C4-2B (cell line): Measurements from ENCODE around the gene PMAIP1.

Experiments used
- H3K27ac ChIP-seq: fragments of 450-650 bp; 2 replicates; pipeline ENCODE4 v1.5.1; 2017
- ZFX ChIP-seq: fragments of 450-650 bp; IDR thresholded peaks from 2 replicates; pipeline ENCODE4 v1.6.1; 2017
- TF ChIP-seq, protein P1 (sequence below): fragments of 450-650 bp; conservative IDR thresholded peaks from 2 replicates; pipeline ENCODE4 v1.5.1; 2017; ENCODE audit warnings: mild to moderate bottlenecking

Gene PMAIP1

DNA sequence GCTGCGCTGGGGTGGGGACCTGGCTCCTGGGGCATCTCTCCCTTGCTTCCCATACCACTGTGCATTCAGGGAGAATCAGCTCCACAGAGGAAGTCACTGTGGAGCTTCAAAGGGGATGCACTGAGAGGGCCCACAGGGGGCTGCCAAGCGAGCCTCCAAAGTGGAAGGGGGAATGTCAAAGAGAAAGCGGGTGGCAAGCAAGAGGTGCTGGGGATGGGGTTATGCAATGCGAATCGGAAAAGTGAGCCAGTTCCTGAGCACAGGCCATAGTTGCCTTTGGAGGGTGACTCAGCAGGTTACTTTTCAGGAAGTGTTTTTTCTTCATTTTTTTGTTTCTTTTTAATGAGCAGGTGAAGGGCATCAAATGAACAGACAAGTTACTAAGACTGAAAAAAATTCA lies 17.6 kb downstream of the PMAIP1 start:
- H3K27ac ChIP-seq, result no peak overlapping the region
- TF ChIP-seq, protein P1, sequence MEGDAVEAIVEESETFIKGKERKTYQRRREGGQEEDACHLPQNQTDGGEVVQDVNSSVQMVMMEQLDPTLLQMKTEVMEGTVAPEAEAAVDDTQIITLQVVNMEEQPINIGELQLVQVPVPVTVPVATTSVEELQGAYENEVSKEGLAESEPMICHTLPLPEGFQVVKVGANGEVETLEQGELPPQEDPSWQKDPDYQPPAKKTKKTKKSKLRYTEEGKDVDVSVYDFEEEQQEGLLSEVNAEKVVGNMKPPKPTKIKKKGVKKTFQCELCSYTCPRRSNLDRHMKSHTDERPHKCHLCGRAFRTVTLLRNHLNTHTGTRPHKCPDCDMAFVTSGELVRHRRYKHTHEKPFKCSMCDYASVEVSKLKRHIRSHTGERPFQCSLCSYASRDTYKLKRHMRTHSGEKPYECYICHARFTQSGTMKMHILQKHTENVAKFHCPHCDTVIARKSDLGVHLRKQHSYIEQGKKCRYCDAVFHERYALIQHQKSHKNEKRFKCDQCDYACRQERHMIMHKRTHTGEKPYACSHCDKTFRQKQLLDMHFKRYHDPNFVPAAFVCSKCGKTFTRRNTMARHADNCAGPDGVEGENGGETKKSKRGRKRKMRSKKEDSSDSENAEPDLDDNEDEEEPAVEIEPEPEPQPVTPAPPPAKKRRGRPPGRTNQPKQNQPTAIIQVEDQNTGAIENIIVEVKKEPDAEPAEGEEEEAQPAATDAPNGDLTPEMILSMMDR, result no peak
- TF ChIP-seq ZFX, result no peak

DNA sequence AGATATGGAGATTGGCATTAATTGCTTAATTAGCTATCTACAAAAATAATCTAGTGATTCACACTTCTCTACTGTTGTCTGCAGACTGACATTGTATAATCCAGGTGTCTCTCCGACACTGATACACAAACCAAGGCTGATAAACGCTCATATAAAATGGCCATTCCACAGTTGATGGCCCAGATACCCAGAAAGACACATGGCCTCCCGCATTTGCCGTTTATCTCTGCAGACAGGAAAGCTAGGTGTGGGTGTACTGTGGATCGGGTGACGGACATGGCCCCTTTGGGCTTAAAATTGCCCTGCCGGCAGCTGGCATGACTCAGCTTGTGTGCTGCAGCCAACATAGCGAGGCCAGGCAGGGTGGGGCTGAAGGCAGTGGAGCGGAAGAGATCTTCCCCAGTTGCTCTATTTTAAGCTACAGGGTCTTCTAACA lies 18.5 kb downstream of the PMAIP1 start:
- no peak overlapping the region for H3K27ac ChIP-seq
- no peak for TF ChIP-seq ZFX
- TF ChIP-seq, protein P1, result no peak

DNA sequence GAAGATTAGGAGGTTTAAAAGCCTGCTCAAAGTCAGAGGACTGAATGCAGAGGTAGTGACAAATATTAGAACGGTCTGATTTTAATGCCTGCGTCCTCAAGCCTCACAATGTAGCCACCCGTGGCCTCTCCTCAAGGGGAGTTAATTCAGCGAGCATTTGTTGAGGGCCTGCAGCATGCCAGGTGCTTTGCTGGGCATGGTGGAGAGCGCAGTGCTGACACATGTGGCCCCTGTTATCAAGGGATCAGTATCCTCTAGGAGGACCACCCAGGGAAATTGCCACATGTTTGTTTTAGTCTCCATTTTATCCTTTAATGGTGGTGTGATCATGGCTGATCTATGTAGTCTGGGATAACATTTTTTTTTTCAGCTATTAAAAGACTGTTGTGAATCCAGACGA lies 19.2 kb downstream of the PMAIP1 start:
- TF ChIP-seq, protein P1, result no peak
- no peak for TF ChIP-seq ZFX
- H3K27ac ChIP-seq, result no peak overlapping the region

DNA sequence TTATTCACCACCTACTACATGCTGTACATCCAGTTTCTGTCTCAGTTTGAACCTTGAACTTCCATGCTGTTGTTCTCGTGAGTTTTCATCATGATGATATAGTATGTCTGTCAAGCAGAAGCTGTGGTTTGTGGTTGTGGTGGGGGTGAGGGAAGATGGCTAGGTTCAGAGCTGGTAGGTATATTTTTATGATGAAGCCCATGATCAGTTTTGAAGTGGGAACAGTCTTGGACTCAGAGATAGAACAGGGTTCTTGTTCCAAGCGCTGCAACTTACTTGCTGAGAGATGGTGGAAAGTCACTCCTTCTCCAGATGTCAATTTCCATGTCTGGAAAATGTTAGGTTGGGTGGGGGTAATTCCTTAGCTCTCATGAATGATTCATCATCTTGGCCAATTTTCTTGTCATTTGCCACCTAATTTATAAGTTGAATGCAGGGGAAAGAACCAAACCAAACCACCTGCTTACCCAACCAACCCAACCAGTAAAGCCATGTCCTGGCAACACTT lies 21.6 kb downstream of the PMAIP1 start:
- H3K27ac ChIP-seq, result no peak overlapping the region
- TF ChIP-seq ZFX, result no peak
- TF ChIP-seq, protein P1, result no peak

DNA sequence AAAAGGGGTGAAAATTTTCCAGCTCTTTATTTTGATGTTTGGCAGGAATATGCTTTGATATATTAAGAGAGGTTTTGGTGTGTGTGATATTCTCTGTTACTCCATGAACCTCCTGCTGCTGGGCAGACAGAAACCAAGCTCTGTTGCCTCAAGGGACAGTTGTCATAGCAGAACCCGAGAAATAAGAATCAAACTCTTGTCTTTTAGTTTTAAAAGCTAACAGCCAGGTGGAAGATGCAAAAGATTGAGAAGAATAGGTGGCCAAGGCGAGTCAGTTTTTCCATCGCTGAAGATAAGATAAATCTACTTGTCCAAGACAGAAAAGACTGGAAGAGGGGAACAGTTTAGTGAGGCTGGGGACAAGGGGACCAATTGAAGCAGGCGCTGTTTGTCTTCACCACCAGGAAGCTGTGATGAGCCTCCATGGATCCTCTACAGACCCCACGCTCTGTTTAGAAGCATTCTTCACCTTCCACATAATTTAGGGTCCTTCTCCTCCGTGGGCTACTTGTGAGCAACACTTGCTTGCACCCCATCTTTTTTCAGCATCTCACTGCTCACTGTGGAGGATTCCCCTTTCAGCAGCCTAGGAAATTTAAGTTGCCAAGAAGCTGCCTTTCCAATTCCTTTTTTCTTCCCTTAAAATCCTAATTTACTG lies 23.9 kb downstream of the PMAIP1 start:
- TF ChIP-seq, protein P1, result no peak
- TF ChIP-seq ZFX, result no peak
- no peak overlapping the region for H3K27ac ChIP-seq

DNA sequence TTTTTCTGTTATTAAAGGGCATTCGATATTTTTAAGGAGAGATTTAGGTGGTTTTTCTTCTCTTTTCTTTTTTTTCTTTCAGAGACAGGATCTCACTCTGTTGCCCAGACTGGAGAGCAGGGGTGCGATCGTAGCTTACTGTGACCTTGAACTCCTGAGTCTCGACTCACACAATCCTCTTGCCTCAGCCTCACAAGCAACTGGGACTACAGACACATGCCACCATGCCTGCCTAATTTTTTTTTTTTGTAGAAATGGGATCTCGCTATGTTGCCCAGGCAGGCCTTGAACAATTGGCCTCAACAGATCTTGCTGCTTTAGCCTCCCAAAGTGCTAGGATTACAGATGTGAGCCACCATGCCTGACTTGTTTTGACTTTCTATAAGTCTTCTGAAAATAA lies 26.3 kb downstream of the PMAIP1 start:
- H3K27ac ChIP-seq, result no peak overlapping the region
- TF ChIP-seq, protein P1, result no peak
- no peak for TF ChIP-seq ZFX

DNA sequence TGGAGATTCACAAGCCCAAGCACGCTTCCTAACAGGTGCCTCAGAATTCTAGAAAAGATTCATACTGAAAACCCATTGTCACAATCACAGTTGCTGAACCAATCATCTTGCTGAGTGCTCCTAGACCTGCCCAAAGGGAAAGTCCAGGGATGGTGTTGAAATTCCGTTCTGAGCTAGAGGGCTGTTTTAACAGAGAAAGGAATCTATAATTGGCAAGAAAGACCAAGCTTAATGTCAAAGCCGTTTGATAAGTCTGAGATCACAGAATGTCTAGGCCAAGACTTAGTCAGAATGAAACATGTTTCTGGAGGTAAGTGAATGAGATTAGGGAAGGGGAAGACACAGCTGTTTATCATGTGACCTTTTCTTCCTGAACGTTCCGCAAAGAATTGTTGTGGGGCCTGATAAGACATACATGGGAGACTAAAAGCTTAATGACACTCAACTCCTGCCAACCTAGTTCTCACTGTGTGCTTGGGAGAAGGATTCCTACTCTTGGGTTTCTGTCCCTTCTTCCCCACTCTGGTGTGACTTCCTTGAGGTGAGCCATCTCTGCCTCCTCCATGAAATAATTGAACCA lies 27.5 kb downstream of the PMAIP1 start:
- TF ChIP-seq, protein P1, result no peak
- no peak for TF ChIP-seq ZFX
- H3K27ac ChIP-seq, result no peak overlapping the region
